ENCODE results near the gene GHSR.

DNA sequence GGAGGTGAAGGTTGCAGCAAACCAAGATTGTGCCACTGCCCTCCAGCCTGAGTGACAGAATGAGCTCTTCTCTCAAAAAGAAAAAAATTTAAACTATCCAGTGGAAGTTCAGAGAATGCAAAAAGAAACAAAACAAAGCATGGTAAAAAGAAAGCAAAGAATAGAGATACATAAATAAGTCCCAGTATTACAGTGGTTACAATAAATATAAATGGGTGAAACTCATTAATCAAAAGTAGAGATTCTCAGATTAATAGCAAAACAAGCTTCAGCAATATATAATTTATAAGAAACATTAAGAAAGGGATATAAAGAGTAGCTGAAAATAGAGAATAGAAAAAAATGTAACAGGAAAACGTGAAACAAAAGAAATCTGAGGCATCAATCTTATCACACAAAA lies 23.6 kb upstream of the GHSR start:
- TF ChIP-seq, protein P1, sequence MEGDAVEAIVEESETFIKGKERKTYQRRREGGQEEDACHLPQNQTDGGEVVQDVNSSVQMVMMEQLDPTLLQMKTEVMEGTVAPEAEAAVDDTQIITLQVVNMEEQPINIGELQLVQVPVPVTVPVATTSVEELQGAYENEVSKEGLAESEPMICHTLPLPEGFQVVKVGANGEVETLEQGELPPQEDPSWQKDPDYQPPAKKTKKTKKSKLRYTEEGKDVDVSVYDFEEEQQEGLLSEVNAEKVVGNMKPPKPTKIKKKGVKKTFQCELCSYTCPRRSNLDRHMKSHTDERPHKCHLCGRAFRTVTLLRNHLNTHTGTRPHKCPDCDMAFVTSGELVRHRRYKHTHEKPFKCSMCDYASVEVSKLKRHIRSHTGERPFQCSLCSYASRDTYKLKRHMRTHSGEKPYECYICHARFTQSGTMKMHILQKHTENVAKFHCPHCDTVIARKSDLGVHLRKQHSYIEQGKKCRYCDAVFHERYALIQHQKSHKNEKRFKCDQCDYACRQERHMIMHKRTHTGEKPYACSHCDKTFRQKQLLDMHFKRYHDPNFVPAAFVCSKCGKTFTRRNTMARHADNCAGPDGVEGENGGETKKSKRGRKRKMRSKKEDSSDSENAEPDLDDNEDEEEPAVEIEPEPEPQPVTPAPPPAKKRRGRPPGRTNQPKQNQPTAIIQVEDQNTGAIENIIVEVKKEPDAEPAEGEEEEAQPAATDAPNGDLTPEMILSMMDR (IDR thresholded peaks at IDR 0.05), result no peak
- TF ChIP-seq POLR2AphosphoS5 (IDR thresholded peaks at IDR 0.05; ENCODE audit: low read depth, low read length), result no peak
